OCI-LY3 (cell line): Measurements from ENCODE around the gene KCNG3.

Source experiments
- H2AFZ ChIP-seq: fragments of 200-600, 300-600 bp; shearing (Covaris generic); 2 replicates; pipeline ENCODE4 v1.6.0; 2014; ENCODE audit warnings: antibody characterized with exemption, low read depth, low read length
- H3K27ac ChIP-seq: fragments of 200-600, 300-600 bp; sonication (generic); 2 replicates; pipeline ENCODE4 v1.5.1; 2014; ENCODE audit warnings: mild to moderate bottlenecking, low read length, moderate library complexity, mixed read lengths
- H3K27me3 ChIP-seq: fragments of 200-600, 300-600 bp; sonication (generic); 2 replicates; pipeline ENCODE4 v1.6.1; 2014; ENCODE audit warnings: low read depth, low read length, mixed read lengths
- H3K36me3 ChIP-seq: fragments of 200-600, 300-600 bp; sonication (generic); replicated peaks from 2 replicates; pipeline ENCODE3; 2014; ENCODE audit warnings: low read depth, low read length, mixed read lengths
- H3K4me1 ChIP-seq: fragments of 300-600, 200-600 bp; sonication (generic); 2 replicates; pipeline ENCODE4 v1.6.1; 2014; ENCODE audit warnings: low read length, mixed read lengths
- H3K4me2 ChIP-seq: fragments of 200-600, 300-600 bp; sonication (generic); 2 replicates; pipeline ENCODE4 v1.6.1; 2014; ENCODE audit warnings: low read length, mixed read lengths
- H3K4me3 ChIP-seq: fragments of 300-600, 200-600 bp; sonication (generic); 2 replicates; pipeline ENCODE4 v1.5.1; 2014; ENCODE audit warnings: antibody characterized with exemption, mild to moderate bottlenecking, low read length, moderate library complexity
- H3K79me2 ChIP-seq: fragments of 300-600, 200-600 bp; shearing (Covaris generic); 2 replicates; pipeline ENCODE4 v1.6.1; 2014; ENCODE audit warnings: mild to moderate bottlenecking, low read length, mixed read lengths
- H3K9ac ChIP-seq: fragments of 300-600, 200-600 bp; shearing (Covaris generic); 2 replicates; pipeline ENCODE4 v1.6.0; 2014; ENCODE audit warnings: mild to moderate bottlenecking, low read length, moderate library complexity
- H3K9me3 ChIP-seq: fragments of 200-600, 300-600 bp; shearing (Covaris generic); 2 replicates; pipeline ENCODE4 v1.6.1; 2014; ENCODE audit warnings: low read length, mixed read lengths; ENCODE audit not compliant: insufficient read depth
- H4K20me1 ChIP-seq: fragments of 200-600, 300-600 bp; sonication (generic); 2 replicates; pipeline ENCODE4 v1.6.1; 2016; ENCODE audit warnings: low read length, mixed read lengths; ENCODE audit not compliant: insufficient read depth
- CTCF ChIP-seq: fragments of 200-600, 300-600 bp; sonication (generic); IDR thresholded peaks from 2 replicates; pipeline ENCODE4 v1.5.1; 2014; ENCODE audit warnings: antibody characterized with exemption, low read length, low read depth
- EZH2phosphoT487 ChIP-seq: fragments of 200-600 bp; shearing (Covaris generic); IDR thresholded peaks from 2 replicates; pipeline ENCODE4 v1.6.1; 2018; ENCODE audit warnings: antibody characterized with exemption, mixed run types, low read depth

The KCNG3 gene

GRCh38 chr2:42495234-42495581, 1.4 kb upstream of the KCNG3 start:
- peaks cover 3% of the 10 kb centered on the region; the same call in 1 of the 2 replicates for H3K27me3 ChIP-seq
- no peaks in the 10 kb centered on the region for H3K36me3 ChIP-seq
- H3K9ac ChIP-seq = peak overlapping the region; percentile 22; the same call in 1 of the 2 replicates
- TF ChIP-seq EZH2phosphoT487 (no peak), CTCF (no peak)
- peaks cover 5% of the 10 kb centered on the region; the same call in 1 of the 2 replicates for H3K4me1 ChIP-seq
- peak overlapping the region; percentile 87; the same call in 1 of the 2 replicates for H2AFZ ChIP-seq
- no peaks in the 10 kb centered on the region for H3K79me2 ChIP-seq
- peak overlapping the region; percentile 85 for H3K4me3 ChIP-seq
- H3K4me2 ChIP-seq = peak overlapping the region; percentile 78
- no peak overlapping the region for H3K27ac ChIP-seq
- no peaks in the 10 kb centered on the region for H3K9me3 ChIP-seq
- H4K20me1 ChIP-seq = no peaks in the 10 kb centered on the region

DNA sequence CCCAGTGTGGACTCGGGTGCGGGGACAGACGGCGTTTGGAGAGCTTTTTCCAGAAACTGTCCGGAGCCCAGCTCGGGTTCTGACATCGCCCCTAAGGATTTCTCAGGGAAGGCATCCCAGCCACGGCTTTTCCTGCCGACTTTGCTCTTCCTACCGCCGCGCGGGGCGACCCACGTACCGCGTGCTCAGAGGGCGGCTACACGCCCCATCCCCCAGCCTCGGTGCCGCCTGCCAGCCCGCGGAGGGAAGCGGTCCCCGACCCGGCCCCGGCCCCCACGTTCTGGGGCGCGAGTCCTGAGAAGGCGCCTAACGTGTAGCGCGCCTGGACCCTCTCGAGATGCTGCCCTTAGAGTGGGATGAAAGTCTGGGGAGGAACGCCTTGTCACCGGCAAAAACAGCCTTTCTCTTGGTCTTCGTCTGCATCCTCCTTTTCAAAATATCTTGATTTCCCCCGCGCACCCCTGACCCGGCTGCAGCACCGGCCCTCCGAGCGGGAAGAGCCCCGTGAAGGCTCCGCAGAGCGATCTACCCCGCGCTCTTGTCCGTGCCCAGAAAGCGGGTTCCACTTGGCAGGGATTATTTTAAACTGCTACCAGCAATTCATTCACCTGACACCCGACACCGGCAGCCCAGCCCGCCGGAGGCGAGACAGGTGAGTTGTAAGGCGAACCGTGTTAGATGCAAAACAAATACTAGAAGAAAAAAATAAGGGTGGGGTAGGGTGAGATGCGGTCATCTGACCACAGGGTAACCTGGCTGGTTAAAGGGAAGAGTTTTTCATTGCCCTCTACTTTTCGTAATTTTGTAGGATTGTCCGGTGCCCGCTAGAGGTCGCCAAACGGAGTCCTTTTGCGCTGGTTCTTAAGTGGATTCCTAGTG, 812 bp upstream of the KCNG3 start:
- peaks cover 5% of the 10 kb centered on the region; the same call in 1 of the 2 replicates for H3K4me1 ChIP-seq
- H3K79me2 ChIP-seq = no peaks in the 10 kb centered on the region
- H2AFZ ChIP-seq = peak overlapping the region; percentile 87
- no peaks in the 10 kb centered on the region for H4K20me1 ChIP-seq
- H3K9ac ChIP-seq = peak overlapping the region; percentile 16
- peak overlapping the region; percentile 85 for H3K4me3 ChIP-seq
- H3K36me3 ChIP-seq = no peaks in the 10 kb centered on the region
- H3K9me3 ChIP-seq = no peaks in the 10 kb centered on the region
- TF ChIP-seq CTCF (peak; percentile 94), EZH2phosphoT487 (no peak)
- H3K27me3 ChIP-seq = peaks cover 3% of the 10 kb centered on the region; the same call in 1 of the 2 replicates
- H3K27ac ChIP-seq = no peak overlapping the region
- H3K4me2 ChIP-seq = peak overlapping the region; percentile 78

DNA sequence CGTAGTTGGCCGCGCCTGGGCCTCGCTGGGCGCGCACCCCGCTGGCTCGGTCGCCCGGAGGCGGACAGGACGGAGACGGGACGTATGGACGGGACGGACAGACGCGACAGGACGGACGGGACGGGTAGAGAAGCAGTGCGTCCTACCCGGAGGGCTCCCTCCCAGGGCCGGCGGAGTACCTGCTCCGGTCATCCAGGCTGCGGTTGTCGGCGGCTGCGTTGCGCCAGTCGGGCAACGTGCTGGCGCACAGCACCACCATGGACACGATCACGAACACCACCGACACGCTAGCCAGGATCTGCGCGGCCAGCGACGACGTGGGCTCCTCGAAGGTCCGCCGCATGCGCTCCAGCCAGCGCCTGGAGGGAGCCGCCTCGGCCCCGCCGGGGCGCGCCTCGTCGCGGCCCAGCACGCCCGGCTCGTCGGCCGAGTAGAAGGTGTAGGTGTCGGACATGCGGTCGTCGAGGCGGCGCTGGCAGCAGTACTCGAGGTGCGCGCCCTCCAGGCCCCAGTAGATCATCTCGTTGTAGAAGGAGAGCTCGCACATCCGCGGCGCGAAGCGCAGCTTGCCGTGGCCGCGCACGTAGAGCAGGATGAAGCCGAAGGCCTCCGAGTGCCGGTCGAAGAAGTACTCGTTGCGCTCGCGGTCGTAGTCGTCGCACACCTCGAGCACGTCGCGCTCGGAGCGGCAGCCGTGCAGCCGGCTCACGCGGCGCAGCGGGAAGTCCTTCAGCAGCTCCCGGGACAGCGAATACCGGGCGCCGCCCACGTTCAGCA, 903 bp downstream of the KCNG3 start:
- Histone ChIP-seq H3K27ac (no peak overlapping the region), H4K20me1 (no peaks in the 10 kb centered on the region), H3K9me3 (no peaks in the 10 kb centered on the region), H2AFZ (no peak overlapping the region), H3K4me1 (peaks cover 5% of the 10 kb centered on the region; the same call in 1 of the 2 replicates), H3K4me2 (no peak overlapping the region), H3K9ac (no peak overlapping the region), H3K36me3 (no peaks in the 10 kb centered on the region), H3K4me3 (no peak overlapping the region), H3K27me3 (peaks cover 3% of the 10 kb centered on the region; the same call in 1 of the 2 replicates), H3K79me2 (no peaks in the 10 kb centered on the region)
- TF ChIP-seq EZH2phosphoT487 (no peak), CTCF (no peak)

- H2AFZ ChIP-seq = no peak overlapping the region
- H3K4me2 ChIP-seq = no peak overlapping the region
- TF ChIP-seq CTCF = no peak
- no peak for TF ChIP-seq EZH2phosphoT487
- H3K9me3 ChIP-seq = no peaks in the 10 kb centered on the region
- H3K4me3 ChIP-seq = no peak overlapping the region
- no peak overlapping the region for H3K9ac ChIP-seq
- no peaks in the 10 kb centered on the region for H3K79me2 ChIP-seq
- no peaks in the 10 kb centered on the region for H4K20me1 ChIP-seq
- H3K27me3 ChIP-seq = no peaks in the 10 kb centered on the region
- no peak overlapping the region for H3K27ac ChIP-seq
- H3K4me1 ChIP-seq = no peaks in the 10 kb centered on the region
- H3K36me3 ChIP-seq = no peaks in the 10 kb centered on the region
Observed at GRCh38 chr2:42488297-42488696, 5.5 kb downstream of the KCNG3 start.
